Endometrium (tissue), 2 donors: ENCODE results near the gene NUMBL.
A peak's percentile ranks its signal among the peaks of the same experiment; 100 is the strongest.
"Not testable (repeated sequence)": the region's sequence is repeated elsewhere in the genome, so short reads cannot be mapped to it uniquely, and the experiment has no call there.

Source experiments
- FAIRE-seq: peaks from 2 replicates; lab custom pipeline; 2012; peaks lifted over from hg19 to GRCh38; lab: Jason Lieb, UNC
- donor health status: control.
- donor health status: control.

NUMBL gene

DNA sequence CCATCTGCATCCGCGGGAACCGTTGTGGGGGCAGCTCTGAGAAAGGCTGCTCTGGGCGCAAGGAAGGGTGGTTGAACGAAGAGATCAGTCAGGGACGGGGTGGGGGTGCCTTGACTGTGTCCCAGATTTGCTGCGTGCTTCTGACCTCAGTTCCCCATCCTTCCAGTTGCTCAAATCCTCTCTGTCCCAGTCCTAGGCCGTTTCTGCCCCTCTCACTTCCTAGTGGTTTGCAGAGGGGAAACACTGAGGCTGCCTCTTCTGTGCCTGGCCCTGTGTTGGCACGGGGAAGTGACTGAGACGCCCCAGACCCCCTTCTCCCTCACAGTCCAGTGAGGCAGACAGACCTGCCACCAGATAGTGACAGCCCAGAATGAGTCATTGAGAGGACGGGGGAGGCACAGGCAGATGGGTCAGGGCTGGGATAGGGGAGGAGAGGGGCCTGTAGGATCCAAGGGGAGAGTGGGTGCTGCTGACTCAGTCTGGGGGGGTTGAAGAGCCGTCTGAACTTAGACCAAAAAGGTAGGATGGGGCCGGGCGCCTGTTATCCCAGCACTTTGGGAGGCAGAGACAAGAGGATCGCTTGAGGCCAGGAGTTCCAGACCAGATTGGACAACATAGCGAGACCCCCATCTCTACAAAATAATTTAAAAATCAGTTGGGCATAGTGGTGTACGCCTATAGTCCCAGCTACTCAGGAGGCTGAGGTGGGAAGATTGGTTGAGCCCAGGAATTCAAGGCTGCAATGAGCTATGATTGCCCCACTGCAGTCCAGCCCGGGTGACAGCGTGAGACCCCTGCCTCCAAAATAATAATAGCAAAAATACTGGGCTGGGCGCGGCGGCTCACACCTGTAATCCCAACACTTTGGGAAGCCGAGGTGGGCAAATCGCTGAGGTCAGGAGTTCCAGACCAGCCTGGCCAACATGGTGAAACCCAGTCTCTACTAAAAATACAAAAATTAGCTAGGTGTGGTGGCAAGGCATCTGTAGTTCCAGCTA lies 26.5 kb downstream of the NUMBL start:
- no peak for FAIRE-seq

DNA sequence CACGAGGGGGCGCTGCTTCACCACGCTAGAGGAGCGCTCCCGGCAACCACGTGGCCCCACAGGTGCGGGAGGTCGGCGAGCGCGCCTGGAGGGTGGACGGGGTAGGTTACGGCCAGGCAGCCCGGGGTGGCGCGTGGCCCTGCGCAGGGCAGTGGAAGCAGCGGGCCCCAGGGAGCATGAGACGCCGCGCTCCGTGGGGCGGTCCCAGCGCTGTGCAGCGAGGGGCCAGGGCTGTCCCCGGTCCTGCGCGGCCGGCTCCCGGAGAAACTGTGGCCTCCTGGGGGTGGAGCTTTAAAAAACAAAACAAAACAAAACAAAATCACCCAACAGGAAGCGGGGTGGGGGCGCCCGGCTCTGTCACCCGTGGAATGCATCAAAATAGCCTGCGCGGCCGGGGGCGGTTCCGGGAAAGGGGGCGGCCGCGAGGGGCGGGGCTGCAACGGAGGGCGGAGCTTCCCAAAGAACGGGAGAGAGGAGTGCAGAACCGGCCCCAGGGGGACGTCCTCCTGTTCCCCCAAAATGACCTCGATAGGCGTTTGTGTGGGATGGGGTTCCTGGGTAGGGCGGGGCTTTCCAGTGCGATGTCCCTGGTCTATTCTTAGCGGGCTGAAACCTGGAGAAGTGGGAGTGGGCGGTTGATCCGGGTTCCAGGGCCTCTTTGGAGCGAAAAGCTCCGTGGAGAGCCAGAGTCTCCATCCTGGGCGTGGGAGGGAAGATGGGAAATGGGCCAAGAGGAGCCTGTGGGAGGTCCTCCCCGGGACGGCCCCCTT lies 27.3 kb downstream of the NUMBL start:
- peak; percentile 23 for FAIRE-seq

DNA sequence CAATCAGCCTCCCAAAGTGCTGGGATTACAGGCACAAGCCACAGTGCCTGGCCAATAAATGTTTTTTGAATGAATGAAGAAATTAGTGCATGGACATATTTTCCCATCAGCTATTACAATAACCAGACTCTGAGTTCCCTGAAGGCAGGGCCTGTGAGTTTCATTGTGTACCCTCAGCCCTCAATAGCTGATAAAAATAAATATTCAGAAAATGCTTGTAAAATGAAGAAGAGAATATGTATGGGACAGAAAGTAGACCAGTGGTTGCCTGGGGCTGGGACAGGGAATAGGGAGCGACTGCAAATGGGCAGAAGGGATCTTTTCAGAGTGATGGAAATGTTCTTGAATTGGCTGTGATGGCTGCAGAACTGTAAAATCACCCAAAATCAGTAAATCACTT lies 28.8 kb downstream of the NUMBL start:
- FAIRE-seq = no peak

DNA sequence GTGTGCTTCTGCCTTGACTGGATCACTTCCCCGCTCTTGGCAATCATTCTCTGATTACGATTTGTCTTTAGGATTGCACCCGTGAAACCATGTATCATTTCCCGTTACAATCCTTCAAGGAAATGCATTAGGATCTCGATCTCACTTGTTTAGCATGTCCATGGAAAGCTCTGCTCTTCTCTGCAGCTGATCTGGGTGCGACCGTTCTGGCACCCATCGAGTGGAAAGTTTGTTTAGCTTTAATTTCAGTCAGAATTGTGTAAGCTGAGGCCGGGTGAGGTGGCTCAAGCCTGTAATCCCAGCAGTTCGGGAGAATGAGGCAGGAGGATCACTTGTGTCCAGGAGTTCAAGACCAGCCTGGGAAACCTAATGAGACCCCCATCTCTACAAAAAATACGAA lies 30.9 kb downstream of the NUMBL start:
- FAIRE-seq = no peak

DNA sequence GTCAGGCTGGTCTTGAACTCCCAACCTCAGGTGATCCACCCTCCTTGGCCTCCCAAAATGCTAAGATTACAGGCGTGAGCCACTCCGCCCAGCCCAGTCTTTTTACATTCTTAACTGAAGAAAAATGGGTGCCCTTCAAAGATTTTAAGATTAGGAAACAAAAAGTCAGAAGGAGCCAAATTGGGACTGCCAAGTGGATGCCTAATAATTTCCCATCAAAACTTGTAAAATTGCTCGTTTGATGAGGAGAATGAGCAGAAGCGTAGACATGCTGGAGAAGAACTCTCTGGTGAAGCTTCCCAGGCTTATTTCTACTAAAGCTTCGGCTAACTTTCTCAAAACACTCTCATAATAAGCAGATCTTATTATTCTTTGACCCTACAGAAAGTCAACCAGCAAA lies 31.3 kb downstream of the NUMBL start:
- no peak for FAIRE-seq

DNA sequence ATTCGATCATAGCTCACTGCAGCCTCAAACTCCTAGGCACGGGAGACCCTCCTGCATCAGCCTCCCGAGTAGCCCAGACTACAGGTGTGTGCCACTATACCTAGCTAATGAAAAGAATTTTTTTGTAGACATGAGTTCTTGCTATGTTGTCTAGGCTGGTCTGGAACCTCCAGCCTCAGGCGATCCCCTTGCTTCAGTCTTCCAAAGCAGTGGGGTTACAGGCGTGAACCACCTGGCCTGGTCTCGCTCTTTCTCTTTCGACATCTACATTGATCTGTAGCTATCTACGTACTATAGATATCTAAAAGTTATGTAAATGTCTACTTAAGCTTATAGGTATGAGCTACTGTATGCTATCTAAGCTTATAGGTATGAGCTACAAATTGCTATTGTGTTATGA lies 32.4 kb downstream of the NUMBL start:
- no peak for FAIRE-seq

DNA sequence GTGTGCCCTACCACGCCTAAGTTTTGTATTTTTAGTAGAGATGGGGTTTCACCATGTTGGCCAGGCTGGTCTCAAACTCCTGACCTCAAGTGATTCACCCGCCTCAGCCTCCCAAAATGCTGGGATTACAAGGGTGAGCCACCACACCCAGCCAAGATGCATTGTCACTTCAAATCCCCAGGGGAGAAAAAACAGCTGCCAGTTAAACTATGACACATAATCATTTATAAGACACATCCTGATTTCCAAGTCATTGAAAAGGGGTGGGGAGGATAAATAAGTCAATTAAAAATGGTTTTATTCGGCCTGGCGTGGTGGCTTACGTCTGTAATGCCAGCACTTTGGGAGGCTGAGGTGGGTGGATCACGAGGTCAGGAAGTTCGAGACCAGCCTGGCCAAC lies 34.8 kb downstream of the NUMBL start:
- FAIRE-seq = not testable (repeated sequence)

DNA sequence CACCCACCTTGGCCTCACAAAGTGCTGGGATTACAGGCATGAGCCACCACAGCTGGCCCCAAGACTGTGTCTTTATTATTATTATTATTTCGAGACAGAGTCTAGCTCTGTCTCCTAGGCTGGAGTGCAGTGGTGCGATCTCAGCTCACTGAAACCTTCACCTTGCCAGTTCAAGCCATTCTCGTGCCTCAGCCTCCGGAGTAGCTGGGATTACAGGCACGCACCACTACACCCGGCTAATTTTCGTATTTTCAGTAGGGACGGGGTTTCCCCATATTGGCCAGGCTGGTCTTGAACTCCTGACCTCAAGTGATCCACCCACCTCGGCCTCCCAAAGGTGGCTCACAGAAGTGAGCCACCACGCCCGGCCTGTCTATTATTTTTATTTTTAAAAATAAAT lies 38.1 kb downstream of the NUMBL start:
- FAIRE-seq = not testable (repeated sequence)

DNA sequence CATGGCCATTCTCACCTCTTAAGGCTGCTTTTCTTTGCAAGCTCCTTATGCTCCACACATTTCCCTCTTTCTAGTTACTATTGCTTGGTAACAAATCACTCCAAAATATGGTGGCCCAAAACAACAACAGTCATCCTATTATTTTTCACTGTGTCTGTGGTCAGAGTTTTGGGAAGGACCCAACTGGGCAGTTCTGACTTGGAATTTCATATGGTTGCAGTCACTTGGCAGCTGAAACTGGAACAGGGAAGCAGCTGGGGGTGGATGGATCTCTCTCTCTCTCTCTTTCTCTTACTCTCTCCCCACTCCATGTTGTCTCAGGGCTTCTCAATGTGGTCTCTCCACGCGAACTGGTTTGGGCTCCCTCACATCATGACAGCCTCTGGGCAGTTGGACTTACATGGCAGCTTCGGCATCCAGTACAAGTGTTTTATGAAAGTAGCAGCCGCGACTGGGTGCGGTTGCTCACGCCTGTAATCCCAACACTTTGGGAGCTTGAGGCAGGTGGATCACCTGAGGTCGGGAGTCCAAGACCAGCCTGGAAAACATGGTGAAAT lies 39.6 kb downstream of the NUMBL start:
- FAIRE-seq = no peak

DNA sequence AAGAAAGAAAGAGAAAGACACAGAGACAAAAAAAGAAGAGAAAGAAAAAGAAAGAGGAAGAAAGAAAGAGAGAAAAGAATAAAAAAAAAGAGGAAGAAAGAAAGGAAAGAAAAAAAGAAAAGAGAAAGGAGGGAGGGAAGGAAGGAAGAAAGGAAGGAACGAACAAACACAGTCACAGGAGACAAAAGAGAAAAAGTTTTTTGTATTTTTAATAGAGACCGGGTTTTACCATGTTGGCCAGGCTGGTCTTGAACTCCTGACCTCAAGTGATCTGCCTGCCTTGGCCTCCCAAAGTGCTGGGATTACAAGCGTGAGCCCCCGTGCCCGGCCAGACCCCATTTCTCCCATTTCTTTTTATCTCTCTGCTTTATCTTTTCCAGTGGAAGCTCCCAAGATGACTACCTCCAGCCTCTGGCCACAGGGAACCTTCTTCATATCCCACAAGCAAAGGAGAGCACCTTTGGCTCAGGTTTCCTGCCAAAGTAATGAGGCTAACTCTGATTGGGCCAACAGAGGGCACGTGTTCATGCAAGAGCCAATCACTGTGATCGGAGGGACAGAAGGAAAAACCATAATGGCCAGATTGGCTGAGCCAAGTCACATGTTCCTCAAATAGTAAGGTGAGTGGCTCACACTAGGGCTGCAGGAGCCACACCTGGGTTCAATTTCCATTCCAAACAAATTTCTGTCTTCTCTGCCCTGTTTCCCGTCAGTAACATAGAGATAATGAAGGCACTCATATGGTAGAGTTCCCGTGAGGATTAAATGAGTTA lies 40.4 kb downstream of the NUMBL start:
- not testable (repeated sequence) for FAIRE-seq

DNA sequence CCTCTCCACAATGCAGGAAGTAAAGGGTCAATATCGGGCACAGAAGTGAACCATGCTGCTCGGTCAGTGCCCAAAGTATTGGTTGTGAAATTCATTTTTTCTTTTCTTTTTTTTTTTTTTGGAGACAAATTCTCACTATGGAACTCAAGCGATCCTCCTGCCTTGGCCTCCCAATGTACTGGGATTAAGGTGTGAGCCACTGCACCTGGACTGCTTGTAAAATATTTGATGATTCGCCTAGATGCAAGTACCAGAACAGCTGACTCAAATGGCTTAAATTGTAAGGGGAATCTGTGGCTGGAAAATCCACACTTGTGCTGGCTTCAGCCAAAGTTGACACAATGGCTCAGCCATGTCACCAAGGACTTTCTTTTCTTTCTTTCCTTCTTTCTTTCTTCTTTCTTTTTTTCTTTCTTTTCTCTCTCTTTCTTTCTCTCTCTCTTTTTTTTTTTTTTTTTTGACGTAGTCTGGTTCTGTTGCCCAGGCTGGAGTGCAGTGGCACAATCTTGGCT lies 43.7 kb downstream of the NUMBL start:
- no peak for FAIRE-seq

DNA sequence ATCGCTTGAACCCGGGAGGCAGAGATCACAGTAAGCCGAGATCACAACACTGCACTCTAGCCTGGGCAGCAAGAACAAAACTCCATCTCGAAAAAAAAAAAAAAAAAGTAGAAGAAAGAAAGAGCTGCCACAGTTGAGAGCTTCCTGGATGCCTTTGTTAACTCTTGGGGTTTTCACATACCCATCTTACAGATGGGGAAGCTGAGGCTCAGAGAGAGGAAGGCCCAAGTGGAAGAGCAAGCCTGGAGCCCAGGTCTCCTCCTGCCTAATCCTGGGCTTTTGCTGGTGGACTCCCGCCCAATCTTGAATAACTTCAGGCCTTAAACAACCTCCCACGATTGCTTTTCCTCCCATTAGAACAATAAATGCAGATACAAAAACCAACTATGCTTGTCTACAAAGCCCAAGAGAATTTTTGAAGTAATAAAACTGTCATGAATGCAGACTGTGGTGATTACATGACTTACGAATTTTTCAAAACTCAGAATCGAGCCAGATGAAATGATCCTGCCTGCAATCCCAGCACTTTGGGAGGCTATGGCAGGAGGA lies 47.6 kb downstream of the NUMBL start:
- no peak for FAIRE-seq

DNA sequence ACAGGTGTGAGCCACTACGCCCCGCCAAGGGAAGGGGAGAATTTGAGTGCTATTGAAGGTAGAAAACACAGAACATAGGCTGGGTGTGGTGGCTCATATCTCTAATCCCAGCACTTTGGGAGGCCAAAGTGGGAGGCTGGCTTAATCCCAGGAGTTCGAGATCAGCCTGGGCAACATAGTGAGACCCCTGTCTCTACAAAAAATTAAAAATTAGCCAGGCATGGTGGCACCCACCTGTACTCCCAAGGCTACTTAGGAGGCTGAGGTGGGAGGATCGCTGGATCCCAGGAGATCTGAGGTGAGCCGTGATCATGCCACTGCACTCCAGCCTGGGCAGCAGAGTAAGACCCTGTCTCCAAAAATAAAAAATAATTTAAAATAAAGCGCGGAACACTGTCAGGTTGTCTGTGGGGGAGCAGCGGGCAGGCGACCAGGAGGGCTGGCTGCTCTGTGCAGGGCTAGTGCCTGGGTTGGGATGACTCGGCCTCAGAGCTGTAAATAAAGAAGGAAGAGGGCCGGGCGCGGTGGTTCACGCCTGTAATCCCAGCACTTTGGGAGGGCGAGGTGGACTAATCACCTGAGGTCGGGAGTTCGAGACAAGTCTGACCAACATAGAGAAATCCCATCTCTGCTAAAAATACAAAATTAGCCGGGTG lies 48.3 kb downstream of the NUMBL start:
- no peak for FAIRE-seq

DNA sequence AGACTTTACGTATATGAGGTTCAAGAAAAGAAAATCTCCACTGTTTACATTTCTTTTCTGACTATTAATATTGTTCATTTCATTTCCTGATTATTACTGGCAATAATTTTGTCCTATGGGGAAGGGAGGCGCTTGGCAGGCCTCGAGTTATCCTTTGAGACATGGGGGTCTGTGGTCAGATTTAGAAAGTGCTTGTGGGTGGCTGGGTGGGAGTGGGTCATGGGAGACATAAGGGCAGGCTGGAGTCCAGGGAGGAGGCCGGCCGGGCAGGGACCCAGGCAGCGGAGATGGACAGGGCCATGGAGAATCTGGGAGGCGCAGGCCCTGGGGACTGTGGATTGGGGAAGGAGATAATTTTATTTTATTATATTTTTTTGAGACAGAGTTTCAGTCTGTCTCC lies 49.2 kb downstream of the NUMBL start:
- no peak for FAIRE-seq

DNA sequence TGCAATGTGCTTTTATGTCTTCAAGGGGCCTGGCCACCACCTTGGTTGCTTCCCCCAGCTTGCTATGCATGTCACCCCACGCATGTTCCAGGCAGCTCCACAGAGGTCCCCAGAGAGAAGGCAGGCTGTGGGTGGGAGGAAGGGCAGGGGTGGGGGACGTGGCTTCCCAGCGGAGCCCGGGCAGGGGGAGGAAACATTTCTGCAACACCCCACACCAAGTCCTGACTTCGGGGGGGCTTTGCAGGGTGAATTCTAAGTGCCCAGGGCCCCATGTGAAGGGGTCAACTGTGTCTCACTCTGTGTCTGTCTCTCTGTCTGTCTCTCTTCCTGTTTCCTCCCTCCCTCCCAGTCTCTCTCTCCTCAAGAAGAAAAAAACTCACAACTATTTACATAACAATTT lies 49.7 kb downstream of the NUMBL start:
- FAIRE-seq = no peak

DNA sequence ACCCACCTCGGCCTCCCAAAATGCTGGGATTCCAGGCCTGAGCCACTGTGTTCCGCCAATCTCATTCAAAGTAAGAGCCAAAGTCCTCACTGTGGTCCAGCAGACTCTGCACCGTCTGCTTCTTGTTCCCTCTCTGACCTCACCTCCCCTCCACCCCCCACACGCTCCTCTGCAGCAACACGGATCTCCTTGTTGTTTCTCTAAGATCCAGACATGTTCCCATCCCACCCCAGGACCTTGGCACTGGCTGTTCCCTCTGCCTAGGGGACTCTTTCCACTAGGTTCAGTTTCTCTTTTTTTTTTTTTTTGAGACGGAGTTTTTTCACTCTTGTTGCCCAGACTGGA lies 50.8 kb downstream of the NUMBL start:
- FAIRE-seq = no peak

DNA sequence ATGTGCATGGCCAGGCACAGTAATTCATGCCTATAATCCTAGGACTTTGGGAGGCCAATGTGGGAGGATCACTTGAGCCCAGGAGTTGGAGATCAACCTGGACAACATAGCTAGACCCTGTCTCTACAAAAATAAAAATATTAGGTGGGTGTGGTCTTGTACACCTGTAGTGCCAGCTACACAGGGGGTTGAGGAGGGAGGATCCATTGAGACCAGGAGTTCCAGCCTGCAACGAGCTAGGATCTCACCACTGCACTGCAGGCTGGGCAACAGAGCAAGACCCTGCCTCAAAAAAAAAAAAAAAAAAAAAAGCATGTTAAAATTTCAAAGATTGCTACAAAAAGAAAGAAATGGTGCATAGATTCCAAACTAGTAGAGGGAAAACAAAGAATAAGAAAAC lies 52.1 kb downstream of the NUMBL start:
- no peak for FAIRE-seq

DNA sequence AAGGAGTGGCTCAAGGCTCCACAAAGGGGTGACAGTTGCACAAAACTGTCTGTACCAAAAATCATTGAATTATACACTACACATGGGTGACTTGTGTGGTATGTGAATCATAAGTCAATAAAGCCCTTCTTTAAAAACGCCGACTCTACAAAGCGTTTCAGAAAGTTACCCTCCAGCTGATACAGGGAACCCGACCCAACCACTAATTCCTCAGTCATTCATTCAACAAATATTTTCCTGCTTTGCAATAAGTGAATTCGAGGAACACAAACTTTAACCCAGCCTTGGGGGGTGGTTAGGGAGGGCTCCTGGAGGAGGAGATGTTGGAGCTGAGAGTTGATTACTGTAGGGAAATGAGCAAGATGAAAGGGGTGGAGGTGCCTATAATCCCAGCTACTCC lies 57.2 kb downstream of the NUMBL start:
- no peak for FAIRE-seq

DNA sequence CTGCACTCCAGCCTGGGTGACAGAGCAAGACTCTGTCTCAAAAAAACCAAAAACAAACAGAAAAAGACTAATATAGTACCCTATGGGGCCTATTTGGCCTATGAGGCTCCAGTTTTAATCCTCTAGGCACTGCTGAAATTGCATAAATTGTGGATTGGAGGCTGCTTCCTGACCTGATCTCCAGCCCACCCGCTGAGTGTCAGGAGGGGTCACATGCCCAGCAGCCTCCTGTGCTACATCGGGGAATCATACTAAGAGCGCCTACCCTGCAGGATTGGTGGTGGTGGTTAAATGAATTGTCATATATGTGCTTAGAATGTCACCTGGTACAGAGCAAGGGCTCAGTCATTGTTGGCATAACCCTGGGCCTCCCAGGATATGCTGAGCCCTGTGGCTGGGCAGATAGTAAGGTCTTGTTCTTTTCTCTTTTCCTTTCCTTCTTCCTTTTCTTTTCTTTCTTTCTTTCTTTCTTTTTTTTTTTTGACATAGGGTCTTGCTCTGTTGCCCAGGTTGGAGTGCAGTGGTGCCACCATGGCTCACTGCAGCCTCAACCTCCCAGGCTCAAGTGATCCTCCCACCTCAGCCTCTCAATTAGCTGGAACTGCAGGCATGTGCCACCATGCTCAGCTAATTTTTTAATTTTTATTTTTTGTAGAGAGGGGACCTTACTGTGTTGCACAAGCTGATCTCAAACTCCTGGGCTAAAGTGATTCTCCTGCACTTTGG lies 58.0 kb downstream of the NUMBL start:
- FAIRE-seq = no peak

DNA sequence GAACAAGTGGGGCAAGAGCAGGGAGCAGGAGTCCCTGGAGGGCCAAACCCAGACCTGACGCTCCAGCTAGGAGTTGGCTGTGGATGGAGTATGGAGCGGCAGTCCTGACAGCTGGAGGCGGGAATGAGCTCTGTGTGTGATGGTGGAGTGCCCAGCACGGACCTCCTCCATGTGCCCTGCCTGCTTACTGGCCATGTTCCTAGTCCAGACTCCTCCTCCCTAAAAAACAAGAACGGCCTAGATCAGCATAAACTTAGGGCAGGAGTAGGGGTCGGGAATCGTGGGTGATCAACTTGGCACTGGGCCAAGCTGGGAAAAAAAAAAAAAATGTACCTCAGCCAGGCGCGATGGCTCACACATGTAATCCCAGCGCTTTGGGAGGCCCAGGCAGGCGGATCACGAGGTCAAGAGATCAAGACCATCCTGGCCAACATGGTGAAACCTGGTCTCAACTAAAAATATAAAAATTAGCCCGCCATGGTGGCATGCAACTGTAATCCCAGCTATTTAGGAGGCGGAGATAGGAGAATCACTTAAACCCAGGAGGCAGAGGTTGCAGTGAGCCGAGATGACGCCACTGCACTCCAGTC lies 59.8 kb downstream of the NUMBL start:
- FAIRE-seq = no peak
